Upper lobe of left lung (tissue), 6 donors: ENCODE data around the gene SYT5. TPM values are rescaled to one million over a fixed set of nuclear protein-coding genes. Genes with fewer than 3 reads are reported as not detected.
A peak's percentile ranks its signal among the peaks of the same experiment; 100 is the strongest.
"Not testable (repeated sequence)": the region's sequence is repeated elsewhere in the genome, so short reads cannot be mapped to it uniquely, and the experiment has no call there.

Source experiments
- ATAC-seq, 2 donors: fragments of 200-7000 bp; cut with Tn5 transposase; one replicate each; pipeline ENCODE4 v1.9.1; 2022; ENCODE audit warnings: mild to moderate bottlenecking in 2 of 2, moderate library complexity in 2 of 2; ENCODE audit not compliant: low FRiP score in 2 of 2
- DNase-seq, 2 donors: peaks; one replicate each; pipeline ENCODE4 v3.0.0-alpha.2; 2019 to 2020
- H3K27ac ChIP-seq, 4 donors: fragments of 200-600 bp; sonication (generic); one replicate each; pipeline ENCODE4 v1.5.1; 2016 to 2019
- H3K27me3 ChIP-seq, 4 donors: fragments of 200-600 bp; sonication (generic); one replicate each; pipeline ENCODE4 v1.5.1; 2017 to 2019
- H3K36me3 ChIP-seq, 4 donors: fragments of 200-600 bp; sonication (generic); one replicate each; pipeline ENCODE4 v1.5.1; 2016 to 2019
- H3K4me1 ChIP-seq, 4 donors: fragments of 200-600 bp; sonication (generic); one replicate each; pipeline ENCODE4 v1.5.1; 2018 to 2019
- H3K4me3 ChIP-seq, 4 donors: fragments of 200-600 bp; sonication (generic); one replicate each; pipeline ENCODE4 v1.5.1; 2017 to 2019; ENCODE audit warnings: mild to moderate bottlenecking in 2 of 4, moderate library complexity in 1 of 4
- H3K9me3 ChIP-seq, 4 donors: fragments of 200-600 bp; sonication (generic); one replicate each; pipeline ENCODE4 v1.5.1; 2018 to 2019
- CTCF ChIP-seq, 6 experiments: fragments of 450-650 bp in 4 of 6; fragments of 200-600 bp in 2 of 6; sonication (generic) in 2 of 6; IDR thresholded peaks; one replicate each; pipeline ENCODE4 v1.5.1; 2016 to 2019; ENCODE audit warnings: antibody characterized with exemption in 6 of 6
- EP300 ChIP-seq, 4 donors: sonication (generic); formaldehyde crosslinking; IDR thresholded peaks; one replicate each; pipeline ENCODE4 v1.5.1; 2017; ENCODE audit warnings: antibody characterized with exemption in 4 of 4, control low read depth in 2 of 4
- POLR2A ChIP-seq, 4 donors: fragments of 450-650 bp; IDR thresholded peaks; one replicate each; pipeline ENCODE4 v1.5.1; 2016 to 2017; ENCODE audit warnings: antibody characterized with exemption in 4 of 4, mild to moderate bottlenecking in 2 of 4
- POLR2AphosphoS5 ChIP-seq, 2 donors: sonication (generic); formaldehyde crosslinking; IDR thresholded peaks; one replicate each; pipeline ENCODE4 v1.5.1; 2017; ENCODE audit warnings: antibody characterized with exemption in 2 of 2
- WGBS, 2 donors: methylation state at CpG; one replicate each; pipeline ENCODE4 v1.1.5; 2017 to 2018; 5-methylcytosine and 5-hydroxymethylcytosine counted together
- total RNA-seq, 6 donors: library from RNA; depleted of rRNA in 4 of 6; stranded (reverse); fragments of >200 nt in 4 of 6; gene quantifications; one replicate each; pipeline versions ENCODE4 v1.1.0 to v1.2.1, GENCODE V29; 2016 to 2021
- donor health status: DM: no; HTN: no; CAD: no; lungs with moderate emphysema.
- donor health status: DM: no; HTN: yes; CAD: no; lungs with severe emphysema.

The SYT5 gene
- total RNA-seq, 6 donors from 2014 or later, result 0.11 to 0.91 TPM; not detected in 4

- ATAC-seq, result peak in 1 of 2 donors; percentile 69
- H3K27me3 ChIP-seq, result peaks cover 0 to 45% (median 20%) of the 10 kb centered on the region in 4 donors
- 53 to 78% methylated on average over 16 to 17 of the region's 18 CpGs for WGBS, 2 donors
These were observed 21.0 kb downstream of the SYT5 start for GRCh38 chr19:55158848-55159749.

GRCh38 chr19:55158423-55158822 is 21.7 kb downstream of the SYT5 start:
- H3K27me3 ChIP-seq, result peaks cover 0 to 45% (median 20%) of the 10 kb centered on the region in 4 donors
- H3K4me3 ChIP-seq, result no peak overlapping the region
- no peak for DNase-seq
- ATAC-seq, result no peak
- 58 to 67% methylated on average over 4 of the region's 4 CpGs for WGBS, 2 donors
- peaks cover 3 to 22% (median 7%) of the 10 kb centered on the region in 4 donors for H3K4me1 ChIP-seq
- H3K9me3 ChIP-seq, result no peaks in the 10 kb centered on the region
- TF ChIP-seq POLR2A (IDR thresholded peaks at IDR 0.05), result no peak
- TF ChIP-seq EP300 (IDR thresholded peaks at IDR 0.05), result no peak
- no peak for TF ChIP-seq POLR2AphosphoS5 (IDR thresholded peaks at IDR 0.05)
- no peak for TF ChIP-seq CTCF (IDR thresholded peaks at IDR 0.05)
- H3K27ac ChIP-seq, result no peak overlapping the region
- no peaks in the 10 kb centered on the region for H3K36me3 ChIP-seq

More at GRCh38 chr19:55158848-55159749, 21.0 kb downstream of the SYT5 start:
- Histone ChIP-seq H3K27ac (no peak overlapping the region), H3K4me1 (peaks cover 3 to 22% (median 7%) of the 10 kb centered on the region in 4 donors), H3K36me3 (no peaks in the 10 kb centered on the region), H3K9me3 (no peaks in the 10 kb centered on the region), H3K4me3 (no peak overlapping the region)
- TF ChIP-seq POLR2AphosphoS5 (IDR thresholded peaks at IDR 0.05) (no peak), CTCF (IDR thresholded peaks at IDR 0.05) (no peak), POLR2A (IDR thresholded peaks at IDR 0.05) (no peak), EP300 (IDR thresholded peaks at IDR 0.05) (no peak)
- no peak for DNase-seq

- Histone ChIP-seq H3K27me3 (peaks cover 0 to 42% (median 18%) of the 10 kb centered on the region in 4 donors), H3K9me3 (no peaks in the 10 kb centered on the region), H3K4me3 (peak within 1 kb of the TSS in 1 of 4 donors; percentile 31), H3K27ac (no peak within 1 kb of the TSS), H3K36me3 (no peaks in the 10 kb centered on the region), H3K4me1 (peaks cover 3 to 22% (median 7%) of the 10 kb centered on the region in 4 donors)
- 37 to 53% methylated on average over 16 to 29 of the region's 39 CpGs for WGBS, 2 donors
- peak in 1 of 2 donors; percentile 5 for ATAC-seq
- TF ChIP-seq POLR2AphosphoS5 (IDR thresholded peaks at IDR 0.05) (no peak), EP300 (IDR thresholded peaks at IDR 0.05) (no peak), CTCF (IDR thresholded peaks at IDR 0.05) (no peak), POLR2A (IDR thresholded peaks at IDR 0.05) (no peak)
- DNase-seq, result peak in 1 of 2 donors; percentile 50
These were observed 22.8 kb downstream of the SYT5 start, which contains the start of gene TNNI3 for GRCh38 chr19:55157064-55157908. TNNI3 (minus strand) TSS chr19:55157732; CDS start chr19:55157589, 143 bp downstream.

- no peaks in the 10 kb centered on the region for H3K9me3 ChIP-seq
- H3K4me1 ChIP-seq, result peaks cover 3 to 24% (median 7%) of the 10 kb centered on the region in 4 donors
- WGBS, 2 donors, result 0 to 5% methylated on average over 10 to 49 of the region's 52 CpGs
- no peaks in the 10 kb centered on the region for H3K36me3 ChIP-seq
- H3K27me3 ChIP-seq, result peaks cover 0 to 33% (median 13%) of the 10 kb centered on the region in 4 donors
- ATAC-seq (no peak), DNase-seq (peak; percentile 55 to 89)
- H3K27ac ChIP-seq, result no peak overlapping the region
- peak overlapping the region in 2 of 4 donors; percentile 25 to 31 for H3K4me3 ChIP-seq
- TF ChIP-seq POLR2AphosphoS5 (IDR thresholded peaks at IDR 0.05) (no peak), EP300 (IDR thresholded peaks at IDR 0.05) (no peak), POLR2A (IDR thresholded peaks at IDR 0.05) (no peak), CTCF (IDR thresholded peaks at IDR 0.05) (no peak)
These were observed 23.7 kb downstream of the SYT5 start for GRCh38 chr19:55156202-55157063.

- not testable (repeated sequence) for H3K27ac ChIP-seq, H3K36me3 ChIP-seq, DNase-seq, H3K9me3 ChIP-seq, ATAC-seq
- H3K27me3 ChIP-seq, result peaks cover 0 to 27% (median 10%) of the 10 kb centered on the region in 4 donors
- 4% methylated on average over 5 of the region's 5 CpGs; no CpG with 5 or more reads in 1 of the 2 donors for WGBS, 2 donors
- H3K4me3 ChIP-seq, result peak overlapping the region in 2 of 4 donors; percentile 25 to 31
- H3K4me1 ChIP-seq, result peaks cover 3 to 22% (median 7%) of the 10 kb centered on the region in 4 donors
These were observed 24.3 kb downstream of the SYT5 start for GRCh38 chr19:55155784-55156183.
